GM23338 (cell line): Measurements from ENCODE around the gene CDK14. TPM values are rescaled to one million over a fixed set of nuclear protein-coding genes. Genes with fewer than 3 reads are reported as not detected.

Experiments
- ATAC-seq: fragments of 200-7000 bp; cut with Tn5 transposase; 3 replicates; pipeline ENCODE4 v1.9.1; 2020
- DNase-seq: peaks from one replicate; pipeline ENCODE4 v3.0.0-alpha.2; 2015; ENCODE audit warnings: low spot score
- H2AFZ ChIP-seq: fragments of 200-600 bp; sonication (generic); 2 replicates; pipeline ENCODE4 v1.8.0; 2016; ENCODE audit warnings: antibody characterized with exemption, mild to moderate bottlenecking, moderate library complexity
- H3F3A ChIP-seq: fragments of 200-600 bp; sonication (generic); replicated peaks from 2 replicates; pipeline ENCODE4 v1.8.0; 2017; ENCODE audit warnings: antibody characterized with exemption, mixed run types, low read depth
- H3K27ac ChIP-seq: fragments of 200-600 bp; sonication (generic); 2 replicates; pipeline ENCODE4 v1.6.1; 2016; ENCODE audit warnings: low read depth
- H3K27me3 ChIP-seq: fragments of 200-600 bp; sonication (generic); 2 replicates; pipeline ENCODE4 v1.8.0; 2016; ENCODE audit warnings: mild to moderate bottlenecking, mixed run types, moderate library complexity; ENCODE audit not compliant: insufficient read depth
- H3K36me3 ChIP-seq: fragments of 200-600 bp; sonication (generic); 2 replicates; pipeline ENCODE4 v1.8.0; 2016; ENCODE audit warnings: mild to moderate bottlenecking; ENCODE audit not compliant: insufficient read depth
- H3K4me1 ChIP-seq: fragments of 200-600 bp; sonication (generic); 2 replicates; pipeline ENCODE4 v1.8.0; 2016; ENCODE audit warnings: mild to moderate bottlenecking, moderate library complexity; ENCODE audit not compliant: insufficient read depth
- H3K4me2 ChIP-seq: fragments of 200-600 bp; sonication (generic); 2 replicates; pipeline ENCODE4 v1.7.1; 2017; ENCODE audit warnings: mixed run types
- H3K4me3 ChIP-seq: fragments of 200-600 bp; sonication (generic); 2 replicates; pipeline ENCODE4 v1.6.1; 2016; ENCODE audit warnings: mixed run types
- H3K79me2 ChIP-seq: fragments of 200-600 bp; sonication (generic); replicated peaks from 2 replicates; pipeline ENCODE4 v1.8.0; 2017; ENCODE audit warnings: mild to moderate bottlenecking; ENCODE audit not compliant: insufficient read depth
- H3K9me2 ChIP-seq: fragments of 200-600 bp; sonication (generic); 2 replicates; pipeline ENCODE4 v1.8.0; 2017; ENCODE audit not compliant: insufficient read depth
- H4K20me1 ChIP-seq: fragments of 200-600 bp; sonication (generic); replicated peaks from 2 replicates; pipeline ENCODE4 v1.8.0; 2017; ENCODE audit warnings: mild to moderate bottlenecking; ENCODE audit not compliant: insufficient read depth
- H3K27ac Mint-ChIP-seq: 2 replicates; pipeline ENCODE4 v1.8.0; 2020; ENCODE audit warnings: inconsistent platforms, mild to moderate bottlenecking, moderate library complexity, mixed read lengths
- H3K27me3 Mint-ChIP-seq: 3 replicates; pipeline ENCODE4 v1.8.0; 2022; ENCODE audit warnings: low read depth, mild to moderate bottlenecking, moderate library complexity, mixed read lengths, inconsistent platforms; ENCODE audit not compliant: insufficient read depth, poor library complexity
- H3K36me3 Mint-ChIP-seq: 3 replicates; pipeline ENCODE4 v1.8.0; 2021; ENCODE audit warnings: low read depth, mild to moderate bottlenecking, inconsistent platforms, moderate library complexity, mixed read lengths
- H3K4me1 Mint-ChIP-seq: 3 replicates; pipeline ENCODE4 v1.8.0; 2020; ENCODE audit warnings: mild to moderate bottlenecking, inconsistent platforms, mixed read lengths
- H3K4me3 Mint-ChIP-seq: 3 replicates; pipeline ENCODE4 v1.8.0; 2021; ENCODE audit warnings: moderate library complexity, mild to moderate bottlenecking, inconsistent platforms, mixed read lengths
- H3K9me3 Mint-ChIP-seq: 3 replicates; pipeline ENCODE4 v1.8.0; 2020; ENCODE audit warnings: moderate library complexity, mild to moderate bottlenecking, inconsistent platforms, mixed read lengths
- CREB1 ChIP-seq: fragments of 250-450 bp; sonication (Bioruptor Pico); IDR thresholded peaks from 2 replicates; pipeline ENCODE4 v1.5.0; 2020; ENCODE audit warnings: low read depth, mild to moderate bottlenecking, moderate library complexity
- EZH2phosphoT487 ChIP-seq: fragments of 200-600 bp; sonication (generic); IDR thresholded peaks from one replicate; pipeline ENCODE4 v1.8.1; 2018; ENCODE audit warnings: antibody characterized with exemption; ENCODE audit not compliant: unreplicated experiment
- JUNB ChIP-seq: IDR thresholded peaks from one replicate; pipeline ENCODE4 v1.6.1; 2016; ENCODE audit warnings: antibody characterized with exemption; ENCODE audit not compliant: unreplicated experiment
- NANOG ChIP-seq: IDR thresholded peaks from 2 replicates; pipeline ENCODE4 v1.6.1; 2016; ENCODE audit warnings: antibody characterized with exemption, borderline replicate concordance
- POLR2AphosphoS5 ChIP-seq: IDR thresholded peaks from 2 replicates; pipeline ENCODE4 v1.6.1; 2016; ENCODE audit warnings: antibody characterized with exemption, low read depth
- STAT1 ChIP-seq: IDR thresholded peaks from one replicate; pipeline ENCODE4 v1.6.1; 2016; ENCODE audit warnings: antibody characterized with exemption; ENCODE audit not compliant: unreplicated experiment
- ZNF114 ChIP-seq: fragments of 250-450 bp; sonication (Bioruptor Pico); IDR thresholded peaks from 2 replicates; pipeline ENCODE4 v1.5.0; 2020; ENCODE audit warnings: mild to moderate bottlenecking, moderate library complexity
- ZNF331 ChIP-seq: fragments of 250-450 bp; sonication (Bioruptor Pico); IDR thresholded peaks from 2 replicates; pipeline ENCODE4 v1.5.0; 2020; ENCODE audit warnings: low read depth, mild to moderate bottlenecking, moderate library complexity
- polyA plus RNA-seq: library from polyadenylated mRNA; unstranded; fragments of >200 nt; fragmentation: Nextera tagmentation; extraction: Ambion mirVana; gene quantifications from 2 replicates; pipeline ENCODE4 v1.2.1, GENCODE V29; 2016
- total RNA-seq: library from RNA; depleted of rRNA; stranded (reverse); fragments of >200 nt; shearing (Covaris generic); gene quantifications from 2 replicates; pipeline ENCODE4 v1.2.3, GENCODE V29; 2014
- TF ChIP-seq, protein P1 (sequence below): IDR thresholded peaks from one replicate; pipeline ENCODE4 v1.6.1; 2018; ENCODE audit warnings: antibody characterized with exemption; ENCODE audit not compliant: unreplicated experiment
- TF ChIP-seq, protein P2 (sequence below), 2 experiments: fragments of 200-600 bp in 1 of 2; sonication (generic) in 1 of 2; conservative IDR thresholded peaks; 2 replicates each; pipeline versions ENCODE4 v1.5.1 to v1.6.1; 2016 to 2017; ENCODE audit warnings: antibody characterized with exemption in 2 of 2, low read depth in 2 of 2, mild to moderate bottlenecking in 2 of 2, moderate library complexity in 1 of 2

The CDK14 gene
- total and polyA plus RNA-seq, 2 experiments from 2014 or later: 11.2 to 24.0 TPM

DNA sequence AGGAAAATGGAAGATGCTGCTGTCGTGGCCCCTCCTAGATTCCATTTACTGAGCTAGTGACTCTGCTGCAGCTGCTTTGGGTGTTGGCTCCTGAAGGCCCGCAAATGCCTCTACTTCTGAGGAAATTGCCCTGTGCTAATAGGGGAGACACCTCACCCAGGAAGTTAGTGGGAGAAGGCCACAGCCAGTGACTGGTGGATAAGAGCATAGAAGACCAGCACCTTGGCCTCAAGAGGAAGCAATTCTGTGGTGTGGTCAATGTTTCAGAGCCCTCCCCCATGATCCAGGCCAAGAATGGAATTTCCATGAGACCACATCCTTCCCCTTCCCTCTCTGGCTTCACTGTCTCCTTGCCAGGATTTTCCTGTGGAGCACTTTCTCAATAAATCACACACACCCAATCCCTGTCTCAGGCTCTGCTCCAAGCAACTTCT, 643.1 kb downstream of the CDK14 start:
- Mint-ChIP-seq H3K4me1 (peaks cover 10% of the 10 kb centered on the region; the same call in 2 of the 3 replicates), H3K36me3 (no peaks in the 10 kb centered on the region), H3K9me3 (no peaks in the 10 kb centered on the region), H3K27ac (no peak overlapping the region), H3K4me3 (no peak overlapping the region), H3K27me3 (no peaks in the 10 kb centered on the region)
- no peaks in the 10 kb centered on the region for H3K79me2 ChIP-seq
- H3K4me2 ChIP-seq: no peak overlapping the region
- no peaks in the 10 kb centered on the region for H3K27me3 ChIP-seq
- no peak overlapping the region for H3K27ac ChIP-seq
- H2AFZ ChIP-seq: peak overlapping the region; percentile 59; the same call in 1 of the 2 replicates
- no peaks in the 10 kb centered on the region; the same call in 1 of the 2 replicates for H3K4me1 ChIP-seq
- H3K9me2 ChIP-seq: no peaks in the 10 kb centered on the region
- no peak for DNase-seq
- no peak for ATAC-seq
- no peaks in the 10 kb centered on the region for H3K36me3 ChIP-seq
- no peaks in the 10 kb centered on the region for H4K20me1 ChIP-seq
- H3F3A ChIP-seq: no peaks in the 10 kb centered on the region
- no peak overlapping the region for H3K4me3 ChIP-seq
- TF ChIP-seq EZH2phosphoT487: no peak
- TF ChIP-seq CREB1 (CRISPR knock-in tag): no peak
- no peak for TF ChIP-seq ZNF114 (CRISPR knock-in tag)
- TF ChIP-seq POLR2AphosphoS5: no peak
- TF ChIP-seq, protein P1, sequence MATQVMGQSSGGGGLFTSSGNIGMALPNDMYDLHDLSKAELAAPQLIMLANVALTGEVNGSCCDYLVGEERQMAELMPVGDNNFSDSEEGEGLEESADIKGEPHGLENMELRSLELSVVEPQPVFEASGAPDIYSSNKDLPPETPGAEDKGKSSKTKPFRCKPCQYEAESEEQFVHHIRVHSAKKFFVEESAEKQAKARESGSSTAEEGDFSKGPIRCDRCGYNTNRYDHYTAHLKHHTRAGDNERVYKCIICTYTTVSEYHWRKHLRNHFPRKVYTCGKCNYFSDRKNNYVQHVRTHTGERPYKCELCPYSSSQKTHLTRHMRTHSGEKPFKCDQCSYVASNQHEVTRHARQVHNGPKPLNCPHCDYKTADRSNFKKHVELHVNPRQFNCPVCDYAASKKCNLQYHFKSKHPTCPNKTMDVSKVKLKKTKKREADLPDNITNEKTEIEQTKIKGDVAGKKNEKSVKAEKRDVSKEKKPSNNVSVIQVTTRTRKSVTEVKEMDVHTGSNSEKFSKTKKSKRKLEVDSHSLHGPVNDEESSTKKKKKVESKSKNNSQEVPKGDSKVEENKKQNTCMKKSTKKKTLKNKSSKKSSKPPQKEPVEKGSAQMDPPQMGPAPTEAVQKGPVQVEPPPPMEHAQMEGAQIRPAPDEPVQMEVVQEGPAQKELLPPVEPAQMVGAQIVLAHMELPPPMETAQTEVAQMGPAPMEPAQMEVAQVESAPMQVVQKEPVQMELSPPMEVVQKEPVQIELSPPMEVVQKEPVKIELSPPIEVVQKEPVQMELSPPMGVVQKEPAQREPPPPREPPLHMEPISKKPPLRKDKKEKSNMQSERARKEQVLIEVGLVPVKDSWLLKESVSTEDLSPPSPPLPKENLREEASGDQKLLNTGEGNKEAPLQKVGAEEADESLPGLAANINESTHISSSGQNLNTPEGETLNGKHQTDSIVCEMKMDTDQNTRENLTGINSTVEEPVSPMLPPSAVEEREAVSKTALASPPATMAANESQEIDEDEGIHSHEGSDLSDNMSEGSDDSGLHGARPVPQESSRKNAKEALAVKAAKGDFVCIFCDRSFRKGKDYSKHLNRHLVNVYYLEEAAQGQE: no peak
- TF ChIP-seq JUNB: no peak
- no peak for TF ChIP-seq NANOG
- TF ChIP-seq, protein P2, sequence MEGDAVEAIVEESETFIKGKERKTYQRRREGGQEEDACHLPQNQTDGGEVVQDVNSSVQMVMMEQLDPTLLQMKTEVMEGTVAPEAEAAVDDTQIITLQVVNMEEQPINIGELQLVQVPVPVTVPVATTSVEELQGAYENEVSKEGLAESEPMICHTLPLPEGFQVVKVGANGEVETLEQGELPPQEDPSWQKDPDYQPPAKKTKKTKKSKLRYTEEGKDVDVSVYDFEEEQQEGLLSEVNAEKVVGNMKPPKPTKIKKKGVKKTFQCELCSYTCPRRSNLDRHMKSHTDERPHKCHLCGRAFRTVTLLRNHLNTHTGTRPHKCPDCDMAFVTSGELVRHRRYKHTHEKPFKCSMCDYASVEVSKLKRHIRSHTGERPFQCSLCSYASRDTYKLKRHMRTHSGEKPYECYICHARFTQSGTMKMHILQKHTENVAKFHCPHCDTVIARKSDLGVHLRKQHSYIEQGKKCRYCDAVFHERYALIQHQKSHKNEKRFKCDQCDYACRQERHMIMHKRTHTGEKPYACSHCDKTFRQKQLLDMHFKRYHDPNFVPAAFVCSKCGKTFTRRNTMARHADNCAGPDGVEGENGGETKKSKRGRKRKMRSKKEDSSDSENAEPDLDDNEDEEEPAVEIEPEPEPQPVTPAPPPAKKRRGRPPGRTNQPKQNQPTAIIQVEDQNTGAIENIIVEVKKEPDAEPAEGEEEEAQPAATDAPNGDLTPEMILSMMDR (conservative IDR thresholded peaks at IDR 0.05; ENCODE audit: low read depth in 2 of 2): no peak
- no peak for TF ChIP-seq STAT1

DNA sequence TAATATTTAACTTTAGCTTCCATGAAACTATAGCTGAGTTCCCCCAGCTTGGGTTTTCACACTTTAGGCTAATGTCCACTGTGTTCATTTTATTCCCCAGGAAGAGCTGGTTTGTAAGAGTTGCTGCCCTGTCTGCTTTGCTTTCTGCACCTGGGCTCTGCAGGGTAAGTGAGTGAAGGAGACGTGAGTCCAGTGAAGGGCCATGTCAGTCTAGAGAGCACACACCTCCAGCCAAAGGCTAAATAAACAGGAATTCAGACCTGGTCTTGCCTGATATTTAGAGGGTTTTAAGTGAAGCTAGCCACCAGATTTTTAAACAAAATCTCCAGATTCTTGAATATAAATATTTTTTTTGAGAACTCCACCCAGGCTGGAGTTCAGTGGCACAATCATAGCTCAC, 643.7 kb downstream of the CDK14 start:
- Histone ChIP-seq H3F3A (no peaks in the 10 kb centered on the region), H2AFZ (no peak overlapping the region), H3K4me3 (no peak overlapping the region), H3K4me2 (no peak overlapping the region), H3K79me2 (no peaks in the 10 kb centered on the region), H3K36me3 (no peaks in the 10 kb centered on the region), H3K9me2 (no peaks in the 10 kb centered on the region), H3K4me1 (no peaks in the 10 kb centered on the region; the same call in 1 of the 2 replicates), H3K27me3 (no peaks in the 10 kb centered on the region), H3K27ac (no peak overlapping the region), H4K20me1 (no peaks in the 10 kb centered on the region)
- Mint-ChIP-seq H3K9me3 (no peaks in the 10 kb centered on the region), H3K36me3 (no peaks in the 10 kb centered on the region), H3K4me1 (peaks cover 10% of the 10 kb centered on the region; the same call in 2 of the 3 replicates), H3K27me3 (no peaks in the 10 kb centered on the region), H3K4me3 (no peak overlapping the region), H3K27ac (no peak overlapping the region)
- no peak for DNase-seq
- TF ChIP-seq NANOG (no peak), POLR2AphosphoS5 (no peak), ZNF331 (CRISPR knock-in tag) (no peak), CREB1 (CRISPR knock-in tag) (no peak)
- no peak for ATAC-seq
